GM12878 (cell line): ENCODE measurements around the gene NAT10. TPM values are rescaled to one million over a fixed set of nuclear protein-coding genes. Genes with fewer than 3 reads are reported as not detected.

ENCODE experiments used
- ATAC-seq: fragments of 200-7000 bp; cut with Tn5 transposase; 3 replicates; pipeline ENCODE4 v1.9.1; 2020; ENCODE audit warnings: mild to moderate bottlenecking, moderate library complexity
- BruUV-seq: library from RNA; stranded (reverse); fragments of 400-500 nt; replicated peaks from 2 replicates; lab custom pipeline; 2021; lab: Mats Ljungman, UMichigan
- CTCF ChIA-PET: fragments of 300-600 bp; sonication (Branson Sonifier 250); formaldehyde crosslinking; extraction: SDS; loops from one replicate; lab custom pipeline; 2021; ENCODE audit warnings: inconsistent platforms; lab: Yijun Ruan, JAX
- POLR2A ChIA-PET: fragments of 350-600 bp; formaldehyde crosslinking; extraction: SDS; loops from one replicate; lab custom pipeline; 2021; ENCODE audit warnings: inconsistent platforms; lab: Charles Lee
- RAD21 ChIA-PET: fragments of 300-600 bp; sonication (Branson Sonifier 250); formaldehyde crosslinking; loops from one replicate; lab custom pipeline; 2023; ENCODE audit warnings: antibody characterized with exemption; ENCODE audit not compliant: unreplicated experiment; lab: Charles Lee
- SMC1A ChIA-PET: fragments of 300-600 bp; sonication (Branson Sonifier 250); formaldehyde crosslinking; loops from one replicate; lab custom pipeline; 2023; ENCODE audit not compliant: unreplicated experiment, uncharacterized antibody; lab: Charles Lee
- DNase-seq: peaks from one replicate; pipeline ENCODE4 v3.0.0-alpha.2; 2011; ENCODE audit warnings: low read depth, low spot score
- FAIRE-seq: peaks from 3 replicates; lab custom pipeline; 2011; peaks lifted over from hg19 to GRCh38; lab: Jason Lieb, UNC
- H2AFZ ChIP-seq: 2 replicates; pipeline ENCODE4 v1.6.0; 2011; ENCODE audit warnings: low read depth, low read length, control low read depth; ENCODE audit not compliant: control insufficient read depth
- H3K27ac ChIP-seq: 2 replicates; pipeline ENCODE4 v1.5.1; 2011; ENCODE audit warnings: control low read depth; ENCODE audit not compliant: control insufficient read depth, insufficient read depth
- H3K27me3 ChIP-seq, 2 experiments: replicated peaks in 1 of 2; 2 replicates each; pipeline versions ENCODE4 v1.6.0 to v1.6.1; 2011; ENCODE audit warnings: low read length in 1 of 2; ENCODE audit not compliant: control insufficient read depth in 2 of 2, insufficient read depth in 2 of 2
- H3K36me3 ChIP-seq, 2 experiments: 2 replicates each; pipeline ENCODE4 v1.5.1; 2011; ENCODE audit warnings: low read length in 1 of 2; ENCODE audit not compliant: control insufficient read depth in 2 of 2, insufficient read depth in 2 of 2
- H3K4me1 ChIP-seq: 2 replicates; pipeline ENCODE4 v1.6.1; 2011; ENCODE audit warnings: mild to moderate bottlenecking, low read length, moderate library complexity, mixed read lengths; ENCODE audit not compliant: control insufficient read depth, insufficient read depth
- H3K4me2 ChIP-seq: 2 replicates; pipeline ENCODE4 v1.6.0; 2011; ENCODE audit warnings: control low read depth; ENCODE audit not compliant: control insufficient read depth, insufficient read depth
- H3K4me3 ChIP-seq: fragments of 200-600 bp; sonication (generic); 2 replicates; pipeline ENCODE4 v1.5.1; 2016
- H3K79me2 ChIP-seq: 2 replicates; pipeline ENCODE4 v1.6.0; 2011; ENCODE audit warnings: low read length; ENCODE audit not compliant: control insufficient read depth, insufficient read depth
- H3K9ac ChIP-seq: 2 replicates; pipeline ENCODE4 v1.8.0; 2011; ENCODE audit warnings: low read length, control low read depth, mixed read lengths; ENCODE audit not compliant: control insufficient read depth, insufficient read depth
- H3K9me3 ChIP-seq: replicated peaks from 3 replicates; pipeline ENCODE4 v1.5.1; 2011; ENCODE audit warnings: mild to moderate bottlenecking, low read length; ENCODE audit not compliant: control insufficient read depth, insufficient read depth
- H4K20me1 ChIP-seq: 2 replicates; pipeline ENCODE4 v1.6.0; 2011; ENCODE audit not compliant: control insufficient read depth, insufficient read depth
- ATF2 ChIP-seq: IDR thresholded peaks from 2 replicates; pipeline ENCODE4 v1.6.1; 2012; ENCODE audit warnings: low read length, inconsistent platforms
- DPF2 ChIP-seq: fragments of 450-650 bp; IDR thresholded peaks from 2 replicates; pipeline ENCODE4 v1.6.1; 2017; ENCODE audit warnings: mild to moderate bottlenecking
- KLF5 ChIP-seq: fragments of 450-650 bp; IDR thresholded peaks from 2 replicates; pipeline ENCODE4 v1.6.1; 2014; ENCODE audit warnings: mild to moderate bottlenecking; ENCODE audit not compliant: partially characterized antibody
- MLLT1 ChIP-seq: fragments of 450-650 bp; IDR thresholded peaks from 2 replicates; pipeline ENCODE4 v1.6.1; 2016; ENCODE audit warnings: mild to moderate bottlenecking
- NBN ChIP-seq: fragments of 450-650 bp; IDR thresholded peaks from 2 replicates; pipeline ENCODE4 v1.6.1; 2016
- POLR2A ChIP-seq: IDR thresholded peaks from 2 replicates; pipeline ENCODE4 v1.6.1; 2011; ENCODE audit warnings: low read depth, mild to moderate bottlenecking, low read length
- SIN3A ChIP-seq: IDR thresholded peaks from 2 replicates; pipeline ENCODE4 v1.6.1; 2012; ENCODE audit warnings: low read depth, low read length, improper control_type of control experiment
- SMC3 ChIP-seq: IDR thresholded peaks from 2 replicates; pipeline ENCODE4 v1.6.1; 2011; ENCODE audit warnings: low read length, improper control_type of control experiment, borderline replicate concordance
- ZNF384 ChIP-seq: IDR thresholded peaks from 2 replicates; pipeline ENCODE4 v1.6.1; 2012; ENCODE audit warnings: low read depth, mild to moderate bottlenecking, low read length, improper control_type of control experiment, borderline replicate concordance
- WGBS: methylation state at CpG from one replicate; pipeline ENCODE4 v1.1.6; 2016; ENCODE audit warnings: low lambda C conversion rate; ENCODE audit not compliant: insufficient replicate concordance, insufficient coverage; ENCODE audit errors: missing lambda C conversion rate; 5-methylcytosine and 5-hydroxymethylcytosine counted together
- in situ Hi-C: fragments of 300-500 bp; cut with MboI; formaldehyde crosslinking; loops from 9 replicates; pipeline ENCODE4 v1.14.3; 2018; ENCODE audit warnings: mixed read lengths
- intact Hi-C: fragments of 100-400 bp; cut with micrococcal nuclease; formaldehyde crosslinking; loops from one replicate; pipeline ENCODE4 v1.14.2; 2022; ENCODE audit not compliant: unreplicated experiment
- polyA plus RNA-seq, 11 experiments: library from polyadenylated mRNA; depleted of rRNA in 4 of 11; unstranded in 6 of 11; stranded (reverse) in 5 of 11; fragments of >200 nt; fragmentation: Nextera tagmentation in 4 of 11; fragmentation: Illumina TruSeq in 1 of 11; extraction: Ambion mirVana in 4 of 11; extraction: Trizol in 1 of 11; gene quantifications; 1 replicate in 1 of 11; 2 replicates in 10 of 11; pipeline versions ENCODE4 v1.2.1 to v1.2.3, GENCODE V29; 2011 to 2016; ENCODE audit warnings: inconsistent platforms in 2 of 11, missing spikeins in 2 of 11, low read depth in 1 of 11
- total RNA-seq, 4 experiments: library from RNA; depleted of rRNA in 3 of 4; stranded (reverse); fragments of >200 nt in 3 of 4; fragmentation: Illumina TruSeq in 1 of 4; extraction: Trizol in 1 of 4; gene quantifications; 2 replicates each; pipeline versions ENCODE4 v1.2.1 to v1.2.3, GENCODE V29; 2013 to 2021

The NAT10 gene
- total and polyA plus RNA-seq, 10 of the 15 experiments (the other 5 are each of a cell fraction or from before 2014, with no cell fraction given), result 45.1 to 95.5 (median 72.8) TPM

- TF ChIP-seq SMC3 (no peak), MLLT1 (no peak), DPF2 (no peak)
- TF ChIP-seq, all 136 proteins: peak for 0
Measured at GRCh38 chr11:34151166-34151565, 45.7 kb downstream of the NAT10 start (continued).

GRCh38 chr11:34151916-34152845 lies 46.8 kb downstream of the NAT10 start:
- Histone ChIP-seq H3K79me2 (no peaks in the 10 kb centered on the region), H3K4me2 (no peak overlapping the region), H2AFZ (no peak overlapping the region), H4K20me1 (no peaks in the 10 kb centered on the region), H3K27ac (no peak overlapping the region), H3K9me3 (no peaks in the 10 kb centered on the region), H3K4me1 (peaks cover 21% of the 10 kb centered on the region), H3K9ac (no peak overlapping the region), H3K36me3 (peaks cover 16 to 25% of the 10 kb centered on the region in 2 experiments), H3K27me3 (no peaks in the 10 kb centered on the region), H3K4me3 (no peak overlapping the region)
- ChIA-PET RAD21 (interaction anchor here (0.9 kb wide), 1 partner anchor 46 kb away, joined by 3 read pairs; the partner anchor contains the start of gene NAT10), POLR2A (no interaction called here), SMC1A (interaction anchor here (1.2 kb wide), 1 partner anchor 9 kb away, joined by 3 read pairs; no protein-coding TSS in a partner anchor), CTCF (interaction anchor here (1.4 to 3.6 kb wide), 2 partner anchors 22 to 206 kb away, joined by 3 to 14 read pairs; partner anchors contain the start of gene ABTB2)
- no TSS peak for BruUV-seq
- DNase-seq (no peak), FAIRE-seq (no peak), ATAC-seq (no peak)
- in situ Hi-C loops (loop anchor here (25.0 kb wide), 1 partner anchor 335 kb away; no protein-coding TSS in a partner anchor), intact Hi-C loops (no loop called here)
- no peak for TF ChIP-seq KLF5
- no peak for TF ChIP-seq ATF2
- TF ChIP-seq ZNF384, result no peak
- TF ChIP-seq POLR2A, result peak; percentile 34; the same call in 1 of the 2 replicates
- no peak for TF ChIP-seq NBN
- no peak for TF ChIP-seq SIN3A
- 90% methylated on average over 18 of the region's 18 CpGs for WGBS
